HG02970 (cell line): ENCODE data around the gene TSC22D2.
"Not testable (repeated sequence)": the region's sequence is repeated elsewhere in the genome, so short reads cannot be mapped to it uniquely, and the experiment has no call there.

ENCODE experiments used
- ATAC-seq: cut with Tn5 transposase; IDR thresholded peaks from one replicate; pipeline ENCODE4 v1.9.1; 2021; ENCODE audit warnings: mild to moderate bottlenecking, moderate library complexity, moderate number of reproducible peaks; ENCODE audit not compliant: unreplicated experiment, low FRiP score

TSC22D2 gene

DNA sequence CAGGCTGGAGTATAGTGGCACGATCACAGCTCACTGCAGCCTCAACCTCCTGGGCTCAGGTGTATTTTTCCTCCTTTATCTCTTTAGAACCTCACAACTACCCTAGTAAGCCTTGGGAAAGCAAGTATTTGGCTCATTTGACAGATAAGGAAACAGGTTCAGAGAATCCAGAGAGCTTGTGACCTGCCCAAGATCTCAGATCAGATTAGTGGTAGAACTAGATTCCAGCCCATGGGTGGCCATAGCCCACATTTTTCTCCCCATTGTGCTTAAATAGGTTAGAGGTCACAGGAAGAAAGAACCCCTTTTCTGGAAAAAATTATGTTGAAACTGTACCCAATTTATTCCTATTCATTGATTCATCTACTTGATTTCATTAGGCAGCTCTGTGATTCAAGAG lies 64.3 kb downstream of the TSC22D2 start:
- ATAC-seq, result no peak

DNA sequence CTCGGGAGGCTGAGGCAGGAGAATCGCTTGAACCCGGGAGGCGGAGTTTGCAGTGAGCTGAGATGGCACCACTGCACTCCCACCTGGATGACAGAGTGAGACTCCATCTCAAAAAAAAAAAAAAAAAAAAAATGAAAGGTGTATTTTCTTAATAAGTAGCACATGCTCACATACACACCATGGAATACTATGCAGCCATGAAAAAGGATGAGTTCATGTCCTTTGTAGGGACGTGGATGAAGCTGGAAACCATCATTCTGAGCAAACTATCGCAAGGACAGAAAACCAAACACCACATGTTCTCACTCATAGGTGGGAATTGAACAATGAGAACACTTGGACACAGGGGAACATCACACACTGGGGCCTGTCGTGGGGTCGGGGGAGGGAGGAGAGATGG lies 65.1 kb downstream of the TSC22D2 start:
- not testable (repeated sequence) for ATAC-seq

DNA sequence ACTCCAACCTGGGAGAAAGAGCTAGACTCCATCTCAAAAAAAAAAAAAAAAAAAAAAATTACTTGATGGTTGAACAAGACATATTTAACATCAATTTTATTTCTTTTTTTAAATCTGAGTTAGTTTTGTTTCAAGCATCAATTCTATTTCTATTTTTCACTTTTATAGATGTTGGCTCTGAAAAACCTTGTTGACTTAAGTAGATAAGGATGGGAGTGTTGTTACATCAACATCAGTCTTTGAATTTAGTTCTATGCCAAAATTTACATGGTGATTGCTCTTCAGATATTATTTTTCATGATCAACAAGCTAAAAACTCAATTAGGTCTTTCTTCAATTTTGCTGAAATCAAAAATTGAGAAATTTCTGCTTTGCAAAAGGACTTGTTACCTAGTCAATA lies 71.3 kb downstream of the TSC22D2 start:
- ATAC-seq, result no peak

DNA sequence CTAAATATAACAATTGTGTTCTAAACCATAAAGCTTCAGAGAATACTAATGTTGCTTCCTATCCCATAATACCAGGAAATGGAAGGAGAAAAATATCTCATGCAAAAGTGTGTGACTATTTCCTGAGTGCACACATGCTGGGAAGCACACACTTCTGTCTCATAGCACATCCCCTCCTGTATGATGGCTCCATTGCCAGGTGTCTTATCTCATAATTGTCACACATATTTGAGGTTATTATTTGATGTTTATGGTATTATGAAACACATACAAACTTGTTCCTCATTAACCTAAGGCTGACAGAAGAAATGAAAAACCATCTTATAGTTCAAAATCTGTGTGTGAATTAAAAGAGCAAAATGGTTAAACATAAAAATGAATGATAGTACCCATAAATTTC lies 72.8 kb downstream of the TSC22D2 start:
- no peak for ATAC-seq

DNA sequence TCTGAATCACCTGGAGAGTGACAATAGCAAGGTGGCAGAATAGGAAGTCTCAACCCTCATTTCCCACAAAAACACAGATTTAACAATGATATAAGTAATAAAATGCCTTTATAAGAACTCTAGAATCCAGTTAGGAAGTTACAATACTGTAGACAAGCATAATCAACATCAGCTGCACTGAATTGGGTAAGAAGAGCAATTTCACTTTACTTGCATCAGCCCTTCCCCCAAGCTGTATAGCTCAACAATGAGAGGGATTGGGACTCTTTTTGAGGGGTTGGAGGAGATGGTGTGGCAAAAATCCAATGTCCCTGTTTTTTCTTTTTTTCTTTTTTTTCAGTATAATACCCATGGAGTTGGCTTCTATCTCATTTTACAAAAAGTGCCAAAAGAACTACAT lies 75.1 kb downstream of the TSC22D2 start:
- no peak for ATAC-seq

DNA sequence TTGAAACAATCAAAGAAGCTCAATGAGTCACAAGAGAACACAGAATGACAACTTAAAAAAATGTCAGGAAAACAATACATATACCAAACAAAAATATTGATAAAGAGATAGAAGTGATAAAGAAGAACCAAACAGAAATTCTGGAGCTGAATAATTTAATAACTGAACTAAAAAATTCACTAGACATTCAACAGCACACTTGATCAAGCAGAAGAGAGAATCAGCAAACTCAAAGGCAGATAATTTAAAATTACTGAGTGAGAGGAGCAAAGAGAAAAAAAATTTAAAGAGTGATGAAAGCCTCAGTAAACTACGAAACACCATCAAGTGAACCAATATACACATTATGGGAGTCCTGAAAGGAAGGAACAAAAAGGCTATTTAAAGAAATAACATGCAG lies 76.3 kb downstream of the TSC22D2 start:
- no peak for ATAC-seq

DNA sequence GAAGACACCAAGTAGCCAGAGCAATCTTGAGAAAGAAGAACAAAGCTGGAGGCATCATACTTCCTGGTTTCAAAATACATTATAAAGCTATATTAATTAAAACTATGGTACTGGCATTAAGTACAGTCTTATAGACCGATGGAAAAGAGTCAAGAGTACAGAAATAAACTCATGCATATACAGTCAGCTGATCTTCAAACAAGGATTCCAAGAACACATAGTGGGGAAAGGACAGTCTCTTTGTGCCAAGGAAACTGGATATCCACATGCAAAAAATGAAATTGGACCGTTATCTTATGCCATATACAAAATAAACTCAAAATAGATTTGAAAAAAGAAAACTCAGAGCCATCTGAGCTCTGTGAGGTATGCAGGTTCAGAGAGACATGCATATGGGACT lies 80.8 kb downstream of the TSC22D2 start:
- no peak for ATAC-seq

DNA sequence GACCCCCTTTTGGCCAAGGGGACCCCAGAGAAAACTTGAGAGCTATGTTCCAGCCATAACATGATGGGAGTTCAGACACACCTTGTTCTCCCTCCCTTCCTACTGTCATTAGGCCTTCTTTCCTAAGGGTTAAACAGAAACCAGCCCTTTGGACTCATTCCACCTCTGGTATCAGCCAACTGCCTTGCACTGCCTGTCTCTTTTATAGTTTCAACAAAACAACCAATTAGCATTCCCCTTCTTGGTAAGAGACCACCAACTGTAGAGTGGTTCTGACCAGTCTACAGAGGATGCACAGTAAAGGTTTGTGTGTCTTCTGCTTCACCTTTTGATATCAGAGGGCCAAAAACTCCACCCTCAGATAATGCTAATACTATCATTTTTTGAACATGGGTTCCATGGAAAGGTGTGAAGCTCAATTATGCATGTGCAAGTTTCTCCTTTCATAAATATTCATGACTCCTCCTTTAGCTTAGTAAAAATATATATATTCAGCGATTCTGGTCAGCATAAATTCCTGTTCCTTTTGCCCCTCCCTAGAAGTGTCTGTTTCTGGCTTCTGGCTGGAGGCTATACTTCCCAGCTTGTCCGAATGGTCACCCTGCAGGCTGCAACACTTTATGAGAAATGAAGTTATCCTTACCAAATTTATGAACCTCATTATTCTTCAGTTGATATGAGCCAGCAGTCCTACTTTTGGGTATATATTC lies 82.3 kb downstream of the TSC22D2 start:
- ATAC-seq, result no peak

DNA sequence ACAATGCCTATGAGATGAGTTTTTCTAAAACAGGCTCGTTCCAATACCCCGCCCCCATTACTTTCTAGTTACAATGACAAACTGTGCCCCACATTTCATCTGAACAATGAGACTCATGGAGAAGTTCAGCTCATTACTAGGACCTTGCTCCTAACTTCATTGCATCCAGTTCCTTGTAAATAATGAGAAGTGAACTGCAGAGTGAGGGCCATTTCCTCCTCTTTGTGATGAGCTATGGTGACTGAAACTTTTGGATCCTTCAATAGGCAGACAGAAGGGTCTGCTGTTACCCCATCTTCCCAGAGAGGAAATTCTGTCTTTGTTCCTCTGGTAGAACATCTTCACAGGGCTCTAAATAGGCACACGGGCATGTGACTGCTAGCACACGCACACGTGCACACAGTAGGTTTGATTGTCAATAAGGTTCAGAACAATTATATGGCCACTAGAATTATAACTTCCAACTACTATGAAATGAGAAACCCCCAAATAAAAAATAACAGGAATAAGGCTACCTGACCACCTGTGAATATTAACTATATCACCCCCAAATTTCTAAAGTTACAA lies 86.4 kb downstream of the TSC22D2 start:
- ATAC-seq, result no peak

DNA sequence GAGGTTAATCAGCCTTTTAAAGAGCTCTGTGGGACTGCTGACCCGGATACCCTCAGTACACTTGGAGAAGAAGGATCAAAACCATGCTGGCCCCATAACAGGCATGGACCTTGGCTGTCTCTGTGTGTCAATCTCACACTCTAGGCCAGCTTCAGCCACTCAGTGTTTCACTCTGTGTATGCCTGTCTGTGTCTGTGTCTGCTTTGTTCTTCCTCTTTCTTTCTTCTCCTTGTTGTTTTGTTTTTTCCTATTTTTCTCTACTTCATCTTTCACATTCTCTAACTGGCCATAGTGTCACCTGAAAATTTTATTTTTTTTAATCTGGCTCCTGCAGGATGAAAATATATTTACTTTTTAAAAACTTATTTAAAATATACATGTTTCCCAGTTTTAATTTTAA lies 87.1 kb downstream of the TSC22D2 start:
- ATAC-seq, result no peak

DNA sequence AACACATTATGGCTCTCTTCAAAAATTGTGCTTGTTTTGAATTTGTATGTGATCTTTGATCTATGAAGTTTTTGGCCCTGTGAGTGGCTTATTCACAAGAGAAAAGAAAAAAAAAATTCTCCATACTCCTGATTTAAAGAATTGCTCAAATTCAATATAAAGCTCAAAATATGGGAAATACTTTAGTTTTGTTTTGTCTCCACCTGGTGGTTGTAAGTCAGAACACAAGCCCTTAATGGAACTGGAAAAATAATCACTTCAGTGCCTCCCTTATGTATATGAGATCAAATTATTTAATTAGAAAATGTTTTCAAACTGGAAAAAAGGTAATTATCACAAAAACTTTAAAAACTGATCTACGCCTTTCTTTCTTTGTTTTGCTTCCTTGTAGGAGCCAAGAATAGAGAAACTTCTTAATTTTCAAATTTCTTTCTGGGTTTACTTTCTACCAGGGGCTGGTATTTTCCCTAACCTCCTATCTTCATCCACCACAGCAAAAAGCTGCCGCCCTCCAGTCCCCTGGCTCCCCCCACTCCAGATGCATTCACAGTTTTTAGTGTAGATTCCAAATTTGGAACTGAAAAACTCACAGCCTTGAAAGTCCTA lies 87.6 kb downstream of the TSC22D2 start:
- ATAC-seq, result no peak

DNA sequence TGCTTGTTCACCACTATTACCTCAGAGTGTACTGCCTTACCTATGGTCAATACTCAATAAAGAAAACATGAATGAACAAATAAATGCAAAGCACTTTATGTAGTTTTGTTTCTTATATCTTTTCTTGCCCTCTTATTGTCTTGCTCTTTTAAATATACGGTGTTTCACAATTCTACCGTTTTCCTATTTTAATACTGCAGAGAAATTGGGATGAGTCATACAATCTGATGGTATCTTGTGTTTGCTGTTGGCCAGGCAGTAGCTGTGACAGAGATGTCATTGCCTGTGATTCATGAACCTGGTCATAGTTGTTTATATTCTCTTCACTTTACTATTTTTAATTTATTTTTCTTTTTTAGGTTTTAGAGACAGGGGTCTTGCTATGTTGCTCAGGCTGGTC lies 89.9 kb downstream of the TSC22D2 start:
- no peak for ATAC-seq

DNA sequence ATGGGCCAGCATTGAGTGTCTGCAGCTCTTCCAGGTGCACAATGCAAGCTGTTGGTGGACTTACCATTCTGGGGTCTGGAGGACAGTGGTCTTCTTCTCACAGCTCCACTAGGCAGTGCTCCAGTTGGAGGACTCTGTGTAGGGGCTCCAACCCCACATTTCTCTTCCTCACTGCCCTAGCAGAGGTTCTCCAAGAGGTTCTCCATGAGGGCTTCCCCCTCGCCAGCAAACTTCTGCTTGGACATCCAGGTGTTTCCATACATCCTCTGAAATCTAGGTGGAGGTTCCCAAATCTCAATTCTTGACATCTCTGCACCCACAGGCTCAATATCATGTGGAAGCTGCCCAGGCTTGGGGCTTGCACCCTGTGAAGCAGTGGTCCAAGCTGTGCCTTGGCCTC lies 92.9 kb downstream of the TSC22D2 start:
- ATAC-seq, result not testable (repeated sequence)

DNA sequence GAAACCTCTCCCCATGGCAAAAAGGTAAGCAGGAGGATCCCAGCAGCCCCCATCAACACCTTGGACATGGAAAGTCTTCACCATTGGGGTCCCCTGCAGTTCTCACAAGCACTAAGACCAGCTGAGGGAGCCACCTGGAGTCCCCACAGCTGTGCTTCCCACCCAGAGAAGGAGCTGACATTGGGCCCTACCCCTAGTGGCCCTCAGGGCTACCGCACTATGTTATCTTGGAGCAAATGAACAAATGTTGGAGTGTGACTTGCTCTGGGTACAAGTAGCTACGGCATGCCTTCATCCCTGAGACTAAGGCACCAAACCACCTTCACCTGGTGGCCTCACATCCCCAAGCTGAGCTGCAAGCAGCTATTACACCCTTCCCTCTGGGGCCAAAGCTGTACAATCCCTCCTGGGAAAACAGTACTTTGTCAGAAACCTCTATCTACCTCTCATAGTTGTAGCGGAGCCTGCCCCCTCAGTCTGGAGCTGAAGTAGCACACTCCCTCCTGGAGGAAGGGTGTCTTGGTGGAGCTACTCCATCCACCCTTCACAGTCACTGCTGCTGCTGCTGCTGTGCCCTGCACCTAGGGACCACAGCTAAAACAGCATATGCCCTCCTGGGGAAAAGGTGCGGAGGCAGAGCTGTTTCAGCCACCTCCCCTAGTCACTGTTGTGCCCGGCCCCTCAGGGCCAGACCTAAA lies 95.5 kb downstream of the TSC22D2 start:
- ATAC-seq, result no peak

DNA sequence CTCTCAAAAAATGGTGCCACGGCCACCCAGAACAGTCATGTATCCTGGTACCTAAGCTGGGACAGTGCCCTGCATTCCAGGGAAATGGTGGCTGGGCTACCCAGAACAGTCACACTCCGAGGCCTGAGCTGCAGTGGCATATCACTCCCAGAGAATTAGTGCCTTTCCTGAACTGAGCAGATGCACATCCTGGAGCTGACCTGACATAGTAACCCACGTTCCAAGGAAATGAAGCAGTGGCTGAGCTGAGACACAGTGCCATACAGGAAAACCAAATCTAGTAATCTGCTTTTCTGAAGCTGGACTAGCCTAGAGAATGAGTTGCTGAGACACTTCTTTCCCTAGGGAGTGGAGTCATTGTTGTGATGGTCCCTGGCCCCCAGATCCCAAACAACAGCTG lies 96.4 kb downstream of the TSC22D2 start:
- ATAC-seq, result no peak

DNA sequence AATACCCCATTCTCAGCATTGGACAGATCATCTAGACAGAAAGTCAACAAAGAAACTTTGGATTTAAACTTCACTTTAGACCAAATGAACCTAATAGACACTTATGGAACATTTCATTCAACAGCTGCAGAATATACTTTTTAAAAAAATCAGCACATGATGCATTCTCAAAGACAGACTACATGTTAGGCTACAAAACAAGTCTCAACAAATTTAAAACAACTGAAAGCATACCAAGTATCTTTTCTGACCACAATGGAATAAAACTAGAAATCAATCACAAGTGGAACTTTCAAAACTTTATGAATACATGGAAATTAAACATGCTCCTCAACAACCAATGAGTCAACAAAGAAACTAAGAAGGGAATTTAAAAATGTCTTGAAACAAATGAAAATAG lies 100.3 kb downstream of the TSC22D2 start:
- no peak for ATAC-seq

DNA sequence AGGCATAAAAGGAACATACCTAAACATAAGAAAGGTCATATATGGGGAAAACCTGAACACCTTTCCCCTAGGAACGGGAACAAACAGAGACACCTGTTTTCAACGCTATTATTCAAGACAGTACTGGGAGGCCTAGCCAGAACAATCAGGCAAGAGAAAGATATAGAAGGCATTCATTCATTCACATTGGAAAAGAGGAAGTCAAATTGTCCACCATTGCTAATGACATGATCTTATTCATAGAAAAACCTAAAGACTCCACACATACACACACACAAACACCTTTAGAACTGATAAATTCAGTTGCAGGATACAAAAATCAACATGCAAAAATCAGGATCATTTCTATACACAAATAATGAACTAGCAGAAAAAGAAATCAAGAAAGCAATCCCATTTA lies 101.7 kb downstream of the TSC22D2 start:
- ATAC-seq, result no peak

DNA sequence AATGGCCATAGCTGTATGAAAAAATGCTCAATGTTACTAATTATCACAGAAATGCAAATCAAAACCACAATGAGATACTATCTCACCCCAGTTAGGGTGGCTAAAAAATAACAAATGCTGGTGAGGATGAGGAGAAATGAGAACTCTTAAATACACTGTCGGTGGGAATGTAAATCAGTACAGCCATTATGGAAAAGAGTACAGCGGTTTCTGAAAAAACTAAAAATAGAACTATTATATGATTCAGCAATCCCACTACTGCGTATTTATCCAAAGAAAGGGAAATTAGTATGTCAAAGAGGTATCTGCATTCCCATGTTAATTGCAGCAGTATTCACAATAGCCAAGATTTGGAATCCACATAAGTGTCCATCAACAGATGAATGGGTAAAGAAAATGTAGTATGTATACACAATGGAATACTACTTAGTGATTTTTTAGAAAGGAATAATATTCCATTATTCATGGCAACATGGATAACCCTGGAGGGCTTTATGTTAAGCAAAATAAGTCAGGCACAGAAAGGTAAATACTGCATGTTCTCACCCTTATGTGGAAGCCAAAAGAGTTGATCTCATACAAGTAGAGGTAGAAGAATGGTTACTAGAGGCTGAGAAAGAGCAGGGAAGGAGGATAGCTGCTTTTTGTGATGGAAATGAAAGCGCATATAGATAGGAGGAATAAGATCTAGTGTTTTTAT lies 103.2 kb downstream of the TSC22D2 start:
- no peak for ATAC-seq

DNA sequence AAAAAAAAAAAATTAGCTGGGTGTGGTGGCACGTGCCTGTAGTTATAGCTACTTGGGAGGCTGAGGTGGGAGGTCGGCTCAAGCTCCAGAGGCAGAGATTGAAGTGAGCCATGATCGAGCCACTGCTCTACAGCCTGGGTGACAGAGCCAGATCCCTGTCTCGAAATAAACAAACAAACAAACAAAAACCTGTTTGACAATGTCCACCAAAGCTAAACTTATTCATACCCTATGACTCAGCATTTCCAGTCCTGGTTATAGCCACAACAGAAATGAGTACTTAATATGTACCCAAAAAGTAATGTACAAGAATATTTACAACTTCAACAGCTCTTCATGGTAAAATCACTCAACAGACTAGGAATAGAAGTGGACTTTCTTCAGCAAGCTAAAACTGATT lies 107.1 kb downstream of the TSC22D2 start:
- ATAC-seq, result no peak
